PC-9 (cell line): ENCODE measurements around the gene NUDT17. TPM values are rescaled to one million over a fixed set of nuclear protein-coding genes. Genes with fewer than 3 reads are reported as not detected.
A peak's percentile ranks its signal among the peaks of the same experiment; 100 is the strongest.

ENCODE experiments used
- BruUV-seq: library from RNA; stranded (reverse); fragments of 400-500 nt; replicated peaks from 2 replicates; lab custom pipeline; 2021; lab: Mats Ljungman, UMichigan
- CTCF ChIA-PET: fragments of 300-600 bp; sonication (Branson Sonifier 250); formaldehyde crosslinking; loops from one replicate; lab custom pipeline; 2022; ENCODE audit warnings: antibody characterized with exemption; lab: Charles Lee
- POLR2A ChIA-PET: fragments of 300-600 bp; sonication (Branson Sonifier 250); formaldehyde crosslinking; loops from one replicate; lab custom pipeline; 2022; ENCODE audit warnings: antibody characterized with exemption; ENCODE audit not compliant: unreplicated experiment; lab: Charles Lee
- DNase-seq, 2 experiments: peaks; one replicate each; pipeline versions ENCODE4 v3.0.0 to v3.0.0-alpha.2; 2015 to 2022; ENCODE audit warnings: mixed read lengths in 1 of 2
- H2AFZ ChIP-seq: fragments of 200-600 bp; sonication (generic); 2 replicates; pipeline ENCODE4 v1.8.1; 2017; ENCODE audit warnings: antibody characterized with exemption
- H3F3A ChIP-seq: fragments of 200-600 bp; sonication (generic); 2 replicates; pipeline ENCODE4 v1.8.1; 2017; ENCODE audit warnings: antibody characterized with exemption, mild to moderate bottlenecking, low read depth; ENCODE audit not compliant: insufficient read depth
- H3K27ac ChIP-seq: fragments of 200-600 bp; sonication (generic); 2 replicates; pipeline ENCODE4 v1.6.1; 2016; ENCODE audit warnings: mixed run types
- H3K27me3 ChIP-seq: fragments of 200-600 bp; sonication (generic); 2 replicates; pipeline ENCODE4 v1.6.1; 2016; ENCODE audit warnings: low read depth, mixed run types; ENCODE audit not compliant: insufficient read depth
- H3K36me3 ChIP-seq: fragments of 200-600 bp; sonication (generic); 2 replicates; pipeline ENCODE4 v1.6.1; 2016; ENCODE audit warnings: low read depth, mixed run types
- H3K4me1 ChIP-seq: fragments of 200-600 bp; sonication (generic); replicated peaks from 2 replicates; pipeline ENCODE4 v1.6.1; 2016; ENCODE audit warnings: mixed run types; ENCODE audit not compliant: insufficient read depth
- H3K4me2 ChIP-seq: fragments of 200-600 bp; sonication (generic); 2 replicates; pipeline ENCODE4 v1.6.1; 2017; ENCODE audit warnings: mixed run types
- H3K4me3 ChIP-seq: fragments of 200-600 bp; sonication (generic); 2 replicates; pipeline ENCODE4 v1.6.1; 2016; ENCODE audit warnings: mixed run types
- H3K79me2 ChIP-seq: fragments of 200-600 bp; sonication (generic); 2 replicates; pipeline ENCODE4 v1.6.1; 2017; ENCODE audit warnings: low read depth, mixed run types
- H3K9me2 ChIP-seq: fragments of 200-600 bp; sonication (generic); 2 replicates; pipeline ENCODE4 v1.8.1; 2017; ENCODE audit warnings: mild to moderate bottlenecking; ENCODE audit not compliant: insufficient read depth
- H3K9me3 ChIP-seq: fragments of 200-600 bp; sonication (generic); 2 replicates; pipeline ENCODE4 v1.8.1; 2016; ENCODE audit warnings: low read depth; ENCODE audit not compliant: insufficient read depth
- H4K20me1 ChIP-seq: fragments of 200-600 bp; sonication (generic); 2 replicates; pipeline ENCODE4 v1.8.1; 2017; ENCODE audit not compliant: insufficient read depth
- CTCF ChIP-seq: fragments of 200-600 bp; sonication (generic); conservative IDR thresholded peaks from 2 replicates; pipeline ENCODE4 v1.6.1; 2017; ENCODE audit warnings: mixed run types, antibody characterized with exemption, mild to moderate bottlenecking, moderate library complexity
- EZH2 ChIP-seq: fragments of 200-600 bp; sonication (generic); IDR thresholded peaks from 2 replicates; pipeline ENCODE4 v1.8.0; 2017; ENCODE audit warnings: antibody characterized with exemption, low read depth
- intact Hi-C: fragments of 100-400 bp; cut with micrococcal nuclease; formaldehyde crosslinking; loops from one replicate; pipeline ENCODE4 v1.10.0; 2022; ENCODE audit not compliant: unreplicated experiment
- total RNA-seq: library from RNA; stranded (reverse); gene quantifications from 2 replicates; pipeline ENCODE4 v1.2.3, GENCODE V29; 2021

The NUDT17 gene
- total RNA-seq, 1 experiment from 2014 or later: 1.0 TPM

GRCh38 chr1:145846201-145846612, 777 bp downstream of the NUDT17 start:
- DNase-seq: peak in 1 of 2 experiments; percentile 20
- ChIA-PET POLR2A (interaction anchor here (0.7 kb wide), 1 partner anchor 13 kb away, joined by 3 read pairs; the partner anchor contains the start of gene PIAS3), CTCF (interaction anchor here (0.6 to 2.7 kb wide), 4 partner anchors 13 to 133 kb away, joined by 4 to 16 read pairs (median 11); partner anchors contain the start of gene PIAS3)
- no peaks in the 10 kb centered on the region for H3K9me3 ChIP-seq
- H3K79me2 ChIP-seq: no peaks in the 10 kb centered on the region
- no peaks in the 10 kb centered on the region for H3K9me2 ChIP-seq
- H3K4me1 ChIP-seq: peaks cover 3% of the 10 kb centered on the region; the same call in 1 of the 2 replicates
- peak overlapping the region; percentile 83 for H2AFZ ChIP-seq
- no peak overlapping the region for H3K27ac ChIP-seq
- intact Hi-C loops: loop anchor here (5.0 kb wide), 1 partner anchor 166 kb away; no protein-coding TSS in a partner anchor
- TF ChIP-seq EZH2: no peak
- peak; percentile 75 for TF ChIP-seq CTCF
- H3K27me3 ChIP-seq: no peaks in the 10 kb centered on the region
- peak overlapping the region; percentile 63 for H3K4me3 ChIP-seq
- no peaks in the 10 kb centered on the region for H4K20me1 ChIP-seq
- H3F3A ChIP-seq: peaks cover 40% of the 10 kb centered on the region; the same call in 1 of the 2 replicates
- BruUV-seq: no TSS peak
- peak overlapping the region; percentile 90 for H3K4me2 ChIP-seq
- peaks cover 24% of the 10 kb centered on the region; the same call in 1 of the 2 replicates for H3K36me3 ChIP-seq

GRCh38 chr1:145847827-145848226, 2.4 kb downstream of the NUDT17 start:
- CTCF ChIA-PET: interaction anchor here (1.6 kb wide), 1 partner anchor 44 kb away, joined by 5 read pairs; no protein-coding TSS in a partner anchor
- H4K20me1 ChIP-seq: no peaks in the 10 kb centered on the region

More at GRCh38 chr1:145847827-145848226, 2.4 kb downstream of the NUDT17 start:
- Histone ChIP-seq H3K4me3 (no peak overlapping the region), H3K4me1 (peaks cover 3% of the 10 kb centered on the region; the same call in 1 of the 2 replicates), H3K27me3 (no peaks in the 10 kb centered on the region), H3F3A (peaks cover 40% of the 10 kb centered on the region; the same call in 1 of the 2 replicates), H3K36me3 (peaks cover 17% of the 10 kb centered on the region; the same call in 1 of the 2 replicates), H3K4me2 (no peak overlapping the region), H3K9me3 (no peaks in the 10 kb centered on the region), H3K27ac (no peak overlapping the region), H2AFZ (no peak overlapping the region), H3K79me2 (no peaks in the 10 kb centered on the region), H3K9me2 (no peaks in the 10 kb centered on the region)
- POLR2A ChIA-PET: no interaction called here
- intact Hi-C loops: loop anchor here (2.0 to 5.0 kb wide), 2 partner anchors 127 to 164 kb away; no protein-coding TSS in a partner anchor
- TF ChIP-seq CTCF (no peak), EZH2 (no peak)
- no peak for DNase-seq
- no TSS peak for BruUV-seq
